A549 (cell line): Measurements from ENCODE around the gene RNF6. TPM values are rescaled to one million over a fixed set of nuclear protein-coding genes. Genes with fewer than 3 reads are reported as not detected.

ENCODE experiments used
- ATAC-seq, 2 experiments: fragments of 200-7000 bp in 1 of 2; fragments of >200 bp in 1 of 2; cut with Nextera tagmentation in 1 of 2; cut with Tn5 transposase in 1 of 2; 3 replicates each; pipeline versions ENCODE4 v1.8.0 to v1.9.1; 2018 to 2020; ENCODE audit warnings: mild to moderate bottlenecking in 1 of 2, moderate library complexity in 1 of 2
- CTCF ChIA-PET: fragments of 300-600 bp; sonication (Branson Sonifier 250); formaldehyde crosslinking; extraction: SDS; loops from one replicate; lab custom pipeline; 2021; ENCODE audit warnings: antibody characterized with exemption, inconsistent platforms; lab: Yijun Ruan, JAX
- POLR2A ChIA-PET: fragments of 350-600 bp; formaldehyde crosslinking; extraction: SDS; loops from one replicate; lab custom pipeline; 2021; ENCODE audit warnings: antibody characterized with exemption, inconsistent platforms; lab: Yijun Ruan, JAX
- DNase-seq, 2 experiments: peaks; one replicate each; pipeline versions ENCODE4 v3.0.0 to v3.0.0-alpha.2; 2011 to 2016; ENCODE audit warnings: low read depth in 1 of 2, low spot score in 1 of 2
- FAIRE-seq: peaks from 2 replicates; lab custom pipeline; 2011; peaks lifted over from hg19 to GRCh38; lab: Jason Lieb, UNC
- H3K27ac ChIP-seq, 2 experiments: fragments of >200 bp; sonication (Bioruptor Twin); formaldehyde crosslinking; 3 replicates each; pipeline ENCODE4 v1.5.1; 2016 to 2017
- H3K4me1 ChIP-seq: fragments of >200 bp; sonication (Bioruptor Twin); formaldehyde crosslinking; 3 replicates; pipeline ENCODE4 v1.6.1; 2016
- H3K4me2 ChIP-seq: fragments of >200 bp; sonication (Bioruptor Twin); formaldehyde crosslinking; 3 replicates; pipeline ENCODE4 v1.6.1; 2016
- H3K4me3 ChIP-seq: fragments of >200 bp; sonication (Bioruptor Twin); formaldehyde crosslinking; 3 replicates; pipeline ENCODE4 v1.5.1; 2016
- H3K9me3 ChIP-seq: fragments of >200 bp; sonication (Bioruptor Twin); formaldehyde crosslinking; 3 replicates; pipeline ENCODE4 v1.6.1; 2016
- CEBPB ChIP-seq, 2 experiments: fragments of >200 bp in 1 of 2; sonication (Bioruptor Twin) in 1 of 2; formaldehyde crosslinking in 1 of 2; IDR thresholded peaks; 2 replicates each; pipeline ENCODE4 v1.6.1; 2012 to 2016
- CHD4 ChIP-seq: fragments of 200-600 bp; sonication (generic); IDR thresholded peaks from 2 replicates; pipeline ENCODE4 v1.6.1; 2016; ENCODE audit warnings: antibody characterized with exemption, mild to moderate bottlenecking, borderline replicate concordance
- EHMT2 ChIP-seq: fragments of 200-600 bp; sonication (generic); IDR thresholded peaks from 2 replicates; pipeline ENCODE4 v1.6.1; 2016; ENCODE audit warnings: antibody characterized with exemption, low read depth, mild to moderate bottlenecking, moderate library complexity
- EP300 ChIP-seq, 2 experiments: fragments of >200 bp; sonication (Bioruptor Twin); formaldehyde crosslinking; IDR thresholded peaks; 2 replicates in 1 of 2; 3 replicates in 1 of 2; pipeline ENCODE4 v1.6.1; 2016 to 2017
- FOSB ChIP-seq: fragments of 250-450 bp; sonication (Bioruptor Pico); IDR thresholded peaks from 2 replicates; pipeline ENCODE4 v1.5.0; 2020; ENCODE audit warnings: mild to moderate bottlenecking, moderate library complexity
- FOSL2 ChIP-seq, 2 experiments: fragments of 450-650 bp in 1 of 2; fragments of >200 bp in 1 of 2; sonication (Bioruptor Twin) in 1 of 2; formaldehyde crosslinking; IDR thresholded peaks; 2 replicates each; pipeline versions ENCODE4 v1.5.0 to v1.6.1; 2016 to 2020; ENCODE audit warnings: mild to moderate bottlenecking in 1 of 2, moderate library complexity in 1 of 2
- FOXS1 ChIP-seq: fragments of 250-450 bp; sonication (Bioruptor Pico); IDR thresholded peaks from 2 replicates; pipeline ENCODE4 v1.5.0; 2020; ENCODE audit warnings: mild to moderate bottlenecking, moderate library complexity
- HDAC2 ChIP-seq: fragments of 200-600 bp; sonication (generic); IDR thresholded peaks from 2 replicates; pipeline ENCODE4 v1.6.1; 2016
- HEYL ChIP-seq: fragments of 250-450 bp; sonication (Bioruptor Pico); IDR thresholded peaks from 2 replicates; pipeline ENCODE4 v1.8.0; 2021; ENCODE audit warnings: mild to moderate bottlenecking, moderate library complexity
- HMGXB4 ChIP-seq: fragments of 250-450 bp; sonication (Bioruptor Pico); IDR thresholded peaks from 2 replicates; pipeline ENCODE4 v1.5.0; 2021; ENCODE audit warnings: mild to moderate bottlenecking, moderate library complexity, borderline replicate concordance
- HOXA7 ChIP-seq: fragments of 250-450 bp; sonication (Bioruptor Pico); IDR thresholded peaks from 2 replicates; pipeline ENCODE4 v1.5.0; 2020; ENCODE audit warnings: mild to moderate bottlenecking, moderate library complexity
- HOXB5 ChIP-seq: fragments of 250-450 bp; sonication (Bioruptor Pico); IDR thresholded peaks from 2 replicates; pipeline ENCODE4 v1.5.0; 2020; ENCODE audit warnings: mild to moderate bottlenecking, moderate library complexity
- JUN ChIP-seq, 2 experiments: fragments of >200 bp; sonication (Bioruptor Twin); formaldehyde crosslinking; IDR thresholded peaks; 2 replicates in 1 of 2; 3 replicates in 1 of 2; pipeline ENCODE4 v1.6.1; 2016 to 2017
- MAZ ChIP-seq: fragments of 150-350 bp; IDR thresholded peaks from 2 replicates; pipeline ENCODE4 v1.6.1; 2014; ENCODE audit warnings: antibody characterized with exemption, low read depth, low read length, borderline replicate concordance
- NFE2L2 ChIP-seq: fragments of 150-350 bp; conservative IDR thresholded peaks from 2 replicates; pipeline ENCODE4 v1.6.1; 2014; ENCODE audit warnings: low read length
- PHF8 ChIP-seq: fragments of 200-600 bp; sonication (generic); IDR thresholded peaks from 2 replicates; pipeline ENCODE4 v1.6.1; 2016; ENCODE audit warnings: low read depth, mild to moderate bottlenecking, antibody characterized with exemption, moderate library complexity, borderline replicate concordance
- POLR2A ChIP-seq: IDR thresholded peaks from 2 replicates; pipeline ENCODE4 v1.6.1; 2012; ENCODE audit warnings: mild to moderate bottlenecking, low read length
- RAD21 ChIP-seq, 2 experiments: fragments of >200 bp in 1 of 2; sonication (Bioruptor Twin) in 1 of 2; formaldehyde crosslinking in 1 of 2; IDR thresholded peaks in 1 of 2; conservative IDR thresholded peaks in 1 of 2; 2 replicates in 1 of 2; 3 replicates in 1 of 2; pipeline ENCODE4 v1.6.1; 2012 to 2018; ENCODE audit warnings: inconsistent platforms in 1 of 2
- RARB ChIP-seq: fragments of 250-450 bp; sonication (Bioruptor Pico); IDR thresholded peaks from 2 replicates; pipeline ENCODE4 v1.8.0; 2021; ENCODE audit warnings: mild to moderate bottlenecking, moderate library complexity
- RCOR1 ChIP-seq: fragments of 150-350 bp; IDR thresholded peaks from 2 replicates; pipeline ENCODE4 v1.6.1; 2014; ENCODE audit warnings: antibody characterized with exemption, low read length, low read depth
- REST ChIP-seq: fragments of 200-600 bp; sonication (generic); IDR thresholded peaks from 2 replicates; pipeline ENCODE4 v1.6.1; 2016; ENCODE audit warnings: antibody characterized with exemption, mild to moderate bottlenecking, moderate library complexity
- RNF2 ChIP-seq: fragments of 200-600 bp; sonication (generic); IDR thresholded peaks from 2 replicates; pipeline ENCODE4 v1.6.1; 2016; ENCODE audit warnings: low read depth, mild to moderate bottlenecking, antibody characterized with exemption, moderate library complexity, borderline replicate concordance
- TFCP2L1 ChIP-seq: fragments of 250-450 bp; sonication (Bioruptor Pico); IDR thresholded peaks from 2 replicates; pipeline ENCODE4 v1.5.0; 2021; ENCODE audit warnings: mild to moderate bottlenecking
- ZFP36 ChIP-seq: fragments of 450-650 bp; IDR thresholded peaks from 2 replicates; pipeline ENCODE4 v1.6.1; 2014; ENCODE audit warnings: borderline replicate concordance; ENCODE audit not compliant: partially characterized antibody
- WGBS: methylation state at CpG from one replicate; pipeline ENCODE4 v1.1.6; 2017; ENCODE audit errors: missing lambda C conversion rate; 5-methylcytosine and 5-hydroxymethylcytosine counted together
- polyA plus RNA-seq, 4 experiments: library from polyadenylated mRNA; depleted of rRNA in 3 of 4; stranded (reverse); fragments of >200 nt; fragmentation: RNase III in 1 of 4; extraction: RNeasy Plus Mini Kit Qiagen cat#74134 plus additional on column Dnase treatment in 1 of 4; gene quantifications; 2 replicates in 3 of 4; 3 replicates in 1 of 4; pipeline ENCODE4 v1.2.3, GENCODE V29; 2011 to 2017
- TF ChIP-seq, protein P1 (sequence below): fragments of 150-350 bp; IDR thresholded peaks from 2 replicates; pipeline ENCODE4 v1.6.1; 2014; ENCODE audit warnings: low read depth, mild to moderate bottlenecking, low read length
- TF ChIP-seq, protein P2 (sequence below): fragments of >200 bp; sonication (Bioruptor Twin); formaldehyde crosslinking; IDR thresholded peaks from 2 replicates; pipeline ENCODE4 v1.6.1; 2016
- TF ChIP-seq, protein P3 (sequence below): IDR thresholded peaks from 2 replicates; pipeline ENCODE4 v1.6.1; 2012

RNF6 gene
- polyA plus RNA-seq, 2 of the 4 experiments (the other 2 are of a cell fraction) = 33.7 to 55.3 TPM

- no peak overlapping the region for H3K27ac ChIP-seq
- ChIA-PET CTCF (no interaction called here), POLR2A (no interaction called here)
These were observed 34.9 kb upstream of the RNF6 start for GRCh38 chr13:26257049-26257448.

GRCh38 chr13:26255691-26256277 lies 33.7 kb upstream of the RNF6 start:
- Histone ChIP-seq H3K4me3 (peak overlapping the region; percentile 88), H3K9me3 (no peaks in the 10 kb centered on the region), H3K27ac (no peak overlapping the region)
- POLR2A ChIA-PET = no interaction called here
- no peak for FAIRE-seq
- no peak for TF ChIP-seq EP300 (IDR thresholded peaks at IDR 0.05)
- no peak for TF ChIP-seq FOSL2 (IDR thresholded peaks at IDR 0.05)
- TF ChIP-seq FOSL2 (CRISPR knock-in tag; IDR thresholded peaks at IDR 0.05) = no peak
- no peak for TF ChIP-seq HEYL (CRISPR knock-in tag)
- no peak for TF ChIP-seq TFCP2L1
- TF ChIP-seq FOXS1 (CRISPR knock-in tag) = no peak
- TF ChIP-seq RAD21 (conservative IDR thresholded peaks at IDR 0.05 in 1 of 2, IDR thresholded peaks at IDR 0.05 in 1 of 2) = no peak
- no peak for TF ChIP-seq FOSB (CRISPR knock-in tag)
- no peak for TF ChIP-seq MAZ
- no peak for TF ChIP-seq ZFP36
- TF ChIP-seq RCOR1 = no peak
- no peak for TF ChIP-seq JUN (IDR thresholded peaks at IDR 0.05)
- TF ChIP-seq HOXA7 (CRISPR knock-in tag) = no peak
- TF ChIP-seq, all 56 proteins: peak for 0
- DNase-seq (peak in 1 of 2 experiments; percentile 1), ATAC-seq (no peak)
- whole genome bisulfite sequencing = 65% methylated on average over 10 of the region's 10 CpGs
- H3K4me1 ChIP-seq = peaks cover 11% of the 10 kb centered on the region; the same call in 1 of the 3 replicates
- CTCF ChIA-PET = interaction anchor here (1.1 to 1.6 kb wide), 2 partner anchors 71 to 141 kb away, joined by 3 read pairs; no protein-coding TSS in a partner anchor
- peak overlapping the region; percentile 94 for H3K4me2 ChIP-seq

More at GRCh38 chr13:26257049-26257448, 34.9 kb upstream of the RNF6 start:
- H3K9me3 ChIP-seq = no peaks in the 10 kb centered on the region
- no peak overlapping the region for H3K4me3 ChIP-seq
- peaks cover 11% of the 10 kb centered on the region; the same call in 1 of the 3 replicates for H3K4me1 ChIP-seq
- ATAC-seq (no peak), DNase-seq (no peak), FAIRE-seq (no peak)
- 64% methylated on average over 2 of the region's 2 CpGs for WGBS
- no peak overlapping the region for H3K4me2 ChIP-seq
- TF ChIP-seq HDAC2 (no peak), RARB (no peak), CHD4 (no peak), POLR2A (no peak), NFE2L2 (no peak), PHF8 (no peak), EHMT2 (no peak)
- TF ChIP-seq, protein P1, sequence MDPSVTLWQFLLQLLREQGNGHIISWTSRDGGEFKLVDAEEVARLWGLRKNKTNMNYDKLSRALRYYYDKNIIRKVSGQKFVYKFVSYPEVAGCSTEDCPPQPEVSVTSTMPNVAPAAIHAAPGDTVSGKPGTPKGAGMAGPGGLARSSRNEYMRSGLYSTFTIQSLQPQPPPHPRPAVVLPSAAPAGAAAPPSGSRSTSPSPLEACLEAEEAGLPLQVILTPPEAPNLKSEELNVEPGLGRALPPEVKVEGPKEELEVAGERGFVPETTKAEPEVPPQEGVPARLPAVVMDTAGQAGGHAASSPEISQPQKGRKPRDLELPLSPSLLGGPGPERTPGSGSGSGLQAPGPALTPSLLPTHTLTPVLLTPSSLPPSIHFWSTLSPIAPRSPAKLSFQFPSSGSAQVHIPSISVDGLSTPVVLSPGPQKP = no peak
- TF ChIP-seq, protein P2, sequence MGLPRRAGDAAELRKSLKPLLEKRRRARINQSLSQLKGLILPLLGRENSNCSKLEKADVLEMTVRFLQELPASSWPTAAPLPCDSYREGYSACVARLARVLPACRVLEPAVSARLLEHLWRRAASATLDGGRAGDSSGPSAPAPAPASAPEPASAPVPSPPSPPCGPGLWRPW = no peak
- TF ChIP-seq, protein P3, sequence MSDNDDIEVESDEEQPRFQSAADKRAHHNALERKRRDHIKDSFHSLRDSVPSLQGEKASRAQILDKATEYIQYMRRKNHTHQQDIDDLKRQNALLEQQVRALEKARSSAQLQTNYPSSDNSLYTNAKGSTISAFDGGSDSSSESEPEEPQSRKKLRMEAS = no peak

DNA sequence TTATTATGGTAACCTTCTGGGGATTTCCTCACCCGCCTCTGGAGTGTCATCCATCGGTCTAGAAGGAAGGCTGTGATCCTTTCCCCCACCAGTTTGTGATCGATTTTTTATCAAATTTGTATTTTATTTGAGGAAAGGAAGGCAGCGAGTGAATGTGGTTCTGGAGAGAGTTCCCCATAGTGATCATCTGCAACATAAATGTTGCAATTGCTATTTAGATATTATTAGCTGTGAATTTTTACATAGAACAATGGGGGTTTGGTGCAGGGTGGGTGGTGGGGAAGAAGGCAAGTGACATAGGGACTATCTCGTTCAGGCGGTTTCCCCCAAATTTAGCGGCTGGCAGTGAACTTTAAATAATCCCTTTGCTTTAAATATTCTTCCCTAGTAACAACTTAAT lies 33.0 kb upstream of the RNF6 start:
- ChIA-PET CTCF (interaction anchor here (0.6 to 1.6 kb wide), 3 partner anchors 70 to 915 kb away, joined by 3 to 4 read pairs (median 3); no protein-coding TSS in a partner anchor), POLR2A (no interaction called here)
- Histone ChIP-seq H3K27ac (peak overlapping the region; percentile 89 to 100), H3K9me3 (no peaks in the 10 kb centered on the region), H3K4me1 (peaks cover 11% of the 10 kb centered on the region; the same call in 1 of the 3 replicates), H3K4me2 (peak overlapping the region; percentile 94), H3K4me3 (peak overlapping the region; percentile 88)
- DNase-seq (no peak), FAIRE-seq (no peak), ATAC-seq (no peak)
- WGBS = 4% methylated on average over 7 of the region's 7 CpGs
- TF ChIP-seq HOXB5 (no peak), HMGXB4 (CRISPR knock-in tag) (no peak), CEBPB (IDR thresholded peaks at IDR 0.05) (no peak), RNF2 (no peak), REST (no peak)
